Measurements from ENCODE around the gene LAMA1. TPM values are rescaled to one million over a fixed set of nuclear protein-coding genes. Genes with fewer than 3 reads are reported as not detected.

The LAMA1 gene
- total and polyA plus RNA-seq, 2 of the 8 experiments (the other 6 are each of a cell fraction or from before 2014, with no cell fraction given) = 30.4 to 48.7 TPM

GRCh38 chr18:7034924-7035323, 82.7 kb downstream of the LAMA1 start (continued):
- no peak for TF ChIP-seq TCF12 (IDR thresholded peaks at IDR 0.05; ENCODE audit: low read depth, low read length)
- TF ChIP-seq CHD1 (IDR thresholded peaks at IDR 0.05; ENCODE audit: low read depth, low read length) = no peak
- no peak for TF ChIP-seq SAP30 (IDR thresholded peaks at IDR 0.05; ENCODE audit: insufficient read depth, insufficient replicate concordance, low read length)
- no peak for TF ChIP-seq ZNF274 (IDR thresholded peaks at IDR 0.05; ENCODE audit: borderline replicate concordance, extremely low read depth, low read length)
- TF ChIP-seq CHD2 (IDR thresholded peaks at IDR 0.05; ENCODE audit: low read length) = no peak
- no peak for TF ChIP-seq SIX5 (IDR thresholded peaks at IDR 0.05; ENCODE audit: low read depth, low read length)

Data from H1 (cell line).